ENCODE results near the gene KCNMA1.
"Not testable (repeated sequence)": the region's sequence is repeated elsewhere in the genome, so short reads cannot be mapped to it uniquely, and the experiment has no call there.

The KCNMA1 gene

GRCh38 chr10:77583527-77583926 is 54.1 kb downstream of the KCNMA1 start:
- no peak for DNase-seq (ENCODE audit: low spot score)

GRCh38 chr10:77582710-77583115 is 54.9 kb downstream of the KCNMA1 start:
- no peak for DNase-seq (ENCODE audit: low spot score)

GRCh38 chr10:77581738-77582137 is 55.9 kb downstream of the KCNMA1 start:
- no peak for DNase-seq (ENCODE audit: low spot score)

- DNase-seq (ENCODE audit: low spot score): no peak
Observed at GRCh38 chr10:77580482-77580881, 57.1 kb downstream of the KCNMA1 start.

GRCh38 chr10:77578583-77579227 is 58.9 kb downstream of the KCNMA1 start:
- no peak for DNase-seq (ENCODE audit: low spot score)

- DNase-seq (ENCODE audit: low spot score): no peak
Observed at GRCh38 chr10:77577666-77578229, 59.9 kb downstream of the KCNMA1 start.

- no peak for DNase-seq (ENCODE audit: low spot score)
Observed at GRCh38 chr10:77576444-77577032, 61.1 kb downstream of the KCNMA1 start.

GRCh38 chr10:77576007-77576367 is 61.6 kb downstream of the KCNMA1 start:
- DNase-seq (ENCODE audit: low spot score): no peak

- DNase-seq (ENCODE audit: low spot score): no peak
Observed at GRCh38 chr10:77575271-77576006, 62.2 kb downstream of the KCNMA1 start.

GRCh38 chr10:77574438-77574837 is 63.2 kb downstream of the KCNMA1 start:
- no peak for DNase-seq (ENCODE audit: low spot score)

- DNase-seq (ENCODE audit: low spot score): not testable (repeated sequence)
Observed at GRCh38 chr10:77572520-77572919, 65.1 kb downstream of the KCNMA1 start.

- no peak for DNase-seq (ENCODE audit: low spot score)
Observed at GRCh38 chr10:77571490-77571889, 66.1 kb downstream of the KCNMA1 start.

GRCh38 chr10:77566914-77567566 is 70.6 kb downstream of the KCNMA1 start:
- no peak for DNase-seq (ENCODE audit: low spot score)

GRCh38 chr10:77566236-77566635 is 71.4 kb downstream of the KCNMA1 start:
- no peak for DNase-seq (ENCODE audit: low spot score)

- no peak for DNase-seq (ENCODE audit: low spot score)
Observed at GRCh38 chr10:77565590-77566023, 72.0 kb downstream of the KCNMA1 start.

- DNase-seq (ENCODE audit: low spot score): no peak
Observed at GRCh38 chr10:77564731-77565589, 72.6 kb downstream of the KCNMA1 start.

GRCh38 chr10:77563638-77564270 is 73.9 kb downstream of the KCNMA1 start:
- no peak for DNase-seq (ENCODE audit: low spot score)

GRCh38 chr10:77562742-77563141 is 74.9 kb downstream of the KCNMA1 start:
- no peak for DNase-seq (ENCODE audit: low spot score)

- no peak for DNase-seq (ENCODE audit: low spot score)
Observed at GRCh38 chr10:77561991-77562390, 75.6 kb downstream of the KCNMA1 start.

GRCh38 chr10:77560471-77560870 is 77.1 kb downstream of the KCNMA1 start:
- no peak for DNase-seq (ENCODE audit: low spot score)

GRCh38 chr10:77560052-77560451 is 77.6 kb downstream of the KCNMA1 start:
- DNase-seq (ENCODE audit: low spot score): no peak

Data from left forelimb (tissue), 1 donor.